K562 (cell line): Measurements from ENCODE around the gene MAGI1. TPM values are rescaled to one million over a fixed set of nuclear protein-coding genes. Genes with fewer than 3 reads are reported as not detected.

Source experiments
- ATAC-seq: fragments of 200-7000 bp; cut with Tn5 transposase; 3 replicates; pipeline ENCODE4 v1.9.1; 2020; ENCODE audit warnings: moderate library complexity
- BruUV-seq: library from RNA; stranded (reverse); fragments of 400-500 nt; replicated peaks from 2 replicates; lab custom pipeline; 2021; lab: Mats Ljungman, UMichigan
- CTCF ChIA-PET: fragments of 300-600 bp; formaldehyde crosslinking; extraction: SDS; loops from one replicate; lab custom pipeline; 2021; ENCODE audit warnings: low intra/inter-chr PET ratio; lab: Yijun Ruan, JAX
- POLR2A ChIA-PET: fragments of 300-600, 350-650 bp; sonication (Branson Sonifier 250); formaldehyde crosslinking; extraction: SDS; loops from one replicate; lab custom pipeline; 2021; ENCODE audit warnings: antibody characterized with exemption, inconsistent platforms; lab: Yijun Ruan, JAX
- DNase-seq, 4 experiments: peaks; one replicate each; pipeline versions ENCODE4 v3.0.0 to v3.0.0-alpha.2; 2011 to 2018; ENCODE audit warnings: low spot score in 3 of 4, mixed read lengths in 3 of 4; ENCODE audit errors: extremely low read depth in 1 of 4
- FAIRE-seq: peaks from 2 replicates; lab custom pipeline; 2011; peaks lifted over from hg19 to GRCh38; lab: Jason Lieb, UNC
- H2AFZ ChIP-seq: 2 replicates; pipeline ENCODE4 v1.6.0; 2011; ENCODE audit warnings: low read depth, low read length, control low read depth, inconsistent platforms
- H3K27ac ChIP-seq: fragments of 200-600 bp; 3 replicates; pipeline ENCODE4 v1.8.0; 2011; ENCODE audit warnings: low read depth, mild to moderate bottlenecking, control low read depth, inconsistent platforms, low read length, moderate library complexity, mixed read lengths; ENCODE audit errors: extremely low read depth
- H3K27me3 ChIP-seq, 2 experiments: fragments of 300-600 bp in 1 of 2; 2 replicates in 1 of 2; 3 replicates in 1 of 2; pipeline versions ENCODE4 v1.6.0 to v1.8.0; 2011; ENCODE audit warnings: inconsistent platforms in 2 of 2, low read length in 2 of 2, mild to moderate bottlenecking in 1 of 2, mixed read lengths in 1 of 2, moderate library complexity in 1 of 2; ENCODE audit not compliant: control insufficient read depth in 2 of 2, insufficient read depth in 2 of 2
- H3K36me3 ChIP-seq: fragments of 300-600 bp; 3 replicates; pipeline ENCODE4 v1.8.0; 2011; ENCODE audit warnings: mild to moderate bottlenecking, low read length, inconsistent platforms; ENCODE audit not compliant: control insufficient read depth, insufficient read depth
- H3K4me1 ChIP-seq, 2 experiments: fragments of 200-600 bp in 1 of 2; replicated peaks in 1 of 2; 2 replicates in 1 of 2; 3 replicates in 1 of 2; pipeline versions ENCODE4 v1.5.1 to v1.8.0; 2011; ENCODE audit warnings: inconsistent platforms in 2 of 2, low read length in 2 of 2, mild to moderate bottlenecking in 1 of 2, mixed read lengths in 1 of 2, moderate library complexity in 1 of 2; ENCODE audit not compliant: control insufficient read depth in 2 of 2, insufficient read depth in 2 of 2
- H3K4me2 ChIP-seq: 2 replicates; pipeline ENCODE4 v1.6.1; 2011; ENCODE audit warnings: low read length, control low read depth, inconsistent platforms, mixed read lengths; ENCODE audit not compliant: insufficient read depth
- H3K4me3 ChIP-seq: fragments of 200-600 bp; sonication (generic), shearing (Covaris generic); 2 replicates; pipeline ENCODE4 v1.5.1; 2016; ENCODE audit warnings: control low read depth, inconsistent platforms
- H3K79me2 ChIP-seq: fragments of 200-600 bp; 3 replicates; pipeline ENCODE4 v1.8.0; 2011; ENCODE audit warnings: low read length, inconsistent platforms; ENCODE audit not compliant: control insufficient read depth, insufficient read depth
- H3K9ac ChIP-seq, 2 experiments: 2 replicates each; pipeline versions ENCODE4 v1.6.0 to v1.6.1; 2011; ENCODE audit warnings: low read depth in 2 of 2, low read length in 2 of 2, control low read depth in 1 of 2, inconsistent platforms in 1 of 2, mild to moderate bottlenecking in 1 of 2, mixed read lengths in 1 of 2; ENCODE audit not compliant: insufficient read depth in 1 of 2
- H3K9me1 ChIP-seq: one replicate; pipeline ENCODE4 v1.6.0; 2011; ENCODE audit warnings: inconsistent platforms, mild to moderate bottlenecking, low read length, moderate library complexity; ENCODE audit not compliant: control insufficient read depth, insufficient read depth
- H3K9me3 ChIP-seq: replicated peaks from 2 replicates; pipeline ENCODE4 v1.5.1; 2011; ENCODE audit warnings: low read depth, low read length, inconsistent platforms; ENCODE audit not compliant: control insufficient read depth, insufficient read depth
- H4K20me1 ChIP-seq: replicated peaks from 2 replicates; pipeline ENCODE4 v1.6.1; 2011; ENCODE audit warnings: low read length, inconsistent platforms, mixed read lengths; ENCODE audit not compliant: control insufficient read depth, insufficient read depth
- BRD9 ChIP-seq: fragments of 450-650 bp; IDR thresholded peaks from 2 replicates; pipeline ENCODE4 v1.6.1; 2018; ENCODE audit warnings: low read depth; ENCODE audit not compliant: partially characterized antibody
- ELF2 ChIP-seq: fragments of 250-450 bp; sonication (Bioruptor Pico); IDR thresholded peaks from 2 replicates; pipeline ENCODE4 v1.5.0; 2021; ENCODE audit warnings: mild to moderate bottlenecking
- EZH2 ChIP-seq: IDR thresholded peaks from 2 replicates; pipeline ENCODE4 v1.6.1; 2012; ENCODE audit warnings: low read depth, mild to moderate bottlenecking, inconsistent platforms, low read length, borderline replicate concordance
- GTF2F1 ChIP-seq: IDR thresholded peaks from 2 replicates; pipeline ENCODE4 v1.6.1; 2011; ENCODE audit warnings: low read depth, low read length, improper control_type of control experiment
- HMG20A ChIP-seq: fragments of 450-650 bp; formaldehyde crosslinking; conservative IDR thresholded peaks from 2 replicates; pipeline ENCODE4 v1.4.0; 2020; ENCODE audit warnings: mild to moderate bottlenecking, mixed read lengths
- IRF9 ChIP-seq: fragments of 450-650 bp; IDR thresholded peaks from 2 replicates; pipeline ENCODE4 v1.6.1; 2016; ENCODE audit warnings: missing biosample characterization, missing genetic modification characterization
- KLF13 ChIP-seq: fragments of 450-650 bp; IDR thresholded peaks from 2 replicates; pipeline ENCODE4 v1.6.1; 2016; ENCODE audit warnings: missing genetic modification characterization, low read depth, mild to moderate bottlenecking, missing compliant biosample characterization, moderate library complexity, borderline replicate concordance
- MGA ChIP-seq: fragments of 450-650 bp; IDR thresholded peaks from 2 replicates; pipeline ENCODE4 v1.6.1; 2016; ENCODE audit warnings: mild to moderate bottlenecking, moderate library complexity
- PHF20 ChIP-seq: fragments of 450-650 bp; IDR thresholded peaks from 2 replicates; pipeline ENCODE4 v1.6.1; 2018; ENCODE audit not compliant: partially characterized antibody
- TAF1 ChIP-seq: IDR thresholded peaks from 2 replicates; pipeline ENCODE4 v1.6.1; 2011; ENCODE audit warnings: mild to moderate bottlenecking, low read length, moderate library complexity; ENCODE audit not compliant: insufficient read depth, control insufficient read depth, severe bottlenecking; ENCODE audit errors: extremely low read depth
- TGIF2 ChIP-seq: sonication (generic); formaldehyde crosslinking; IDR thresholded peaks from 2 replicates; pipeline ENCODE4 v1.8.1; 2022; ENCODE audit warnings: mild to moderate bottlenecking, missing genetic modification reagents, moderate library complexity
- TRIM28 ChIP-seq: fragments of 450-650 bp; IDR thresholded peaks from 2 replicates; pipeline ENCODE4 v1.6.1; 2017
- in situ Hi-C: fragments of 300-500 bp; cut with MboI; formaldehyde crosslinking; loops from 4 replicates; pipeline ENCODE4 v1.15.0; 2018; ENCODE audit warnings: inconsistent platforms, mixed read lengths
- intact Hi-C: fragments of 100-400 bp; cut with micrococcal nuclease; formaldehyde crosslinking; loops from 2 replicates; pipeline ENCODE4 v1.14.2; 2022
- polyA plus RNA-seq, 8 experiments: library from polyadenylated mRNA; depleted of rRNA in 4 of 8; stranded (reverse) in 5 of 8; unstranded in 3 of 8; fragments of >200 nt; fragmentation: Nextera tagmentation in 2 of 8; fragmentation: Illumina TruSeq in 1 of 8; extraction: Ambion mirVana in 2 of 8; extraction: Trizol in 1 of 8; gene quantifications; 2 replicates each; pipeline versions ENCODE4 v1.2.1 to v1.2.3, GENCODE V29; 2011 to 2014; ENCODE audit warnings: inconsistent platforms in 1 of 8, missing spikeins in 1 of 8
- total RNA-seq, 7 experiments: library from RNA; depleted of rRNA in 6 of 7; stranded (reverse); fragments of >200 nt in 6 of 7; fragmentation: Illumina TruSeq in 2 of 7; extraction: Trizol in 2 of 7; gene quantifications; 2 replicates each; pipeline versions ENCODE4 v1.2.1 to v1.2.3, GENCODE V29; 2011 to 2021; ENCODE audit warnings: low replicate concordance in 1 of 7

The MAGI1 gene
- total and polyA plus RNA-seq, 9 of the 15 experiments (the other 6 are each of a cell fraction or from before 2014, with no cell fraction given): 7.8 to 59.4 (median 43.2) TPM

GRCh38 chr3:65632414-65632813, 406.3 kb downstream of the MAGI1 start:
- H3K9ac ChIP-seq: no peak overlapping the region
- no peaks in the 10 kb centered on the region for H3K9me3 ChIP-seq
- FAIRE-seq: no peak
- peak overlapping the region; percentile 29 for H2AFZ ChIP-seq
- no peak overlapping the region for H3K4me3 ChIP-seq
- POLR2A ChIA-PET: interaction anchor here (1.5 kb wide), 1 partner anchor 37 kb away, joined by 4 read pairs; no protein-coding TSS in a partner anchor
- in situ Hi-C loops (no loop called here), intact Hi-C loops (no loop called here)
- no peak overlapping the region for H3K4me2 ChIP-seq
- H3K9me1 ChIP-seq: no peaks in the 10 kb centered on the region
- H3K36me3 ChIP-seq: no peaks in the 10 kb centered on the region
- no peak for ATAC-seq
- H3K27me3 ChIP-seq: no peaks in the 10 kb centered on the region
- no peaks in the 10 kb centered on the region for H4K20me1 ChIP-seq
- CTCF ChIA-PET: no interaction called here
- no TSS peak for BruUV-seq
- H3K27ac ChIP-seq: no peak overlapping the region
- DNase-seq: no peak
- no peaks in the 10 kb centered on the region for H3K79me2 ChIP-seq
- H3K4me1 ChIP-seq: peaks cover 0 to 16% of the 10 kb centered on the region in 2 experiments; a peak in 2 of 5 replicates
- TF ChIP-seq IRF9 (tag) (no peak), KLF13 (tag) (no peak), PHF20 (no peak), GTF2F1 (no peak), TAF1 (no peak), BRD9 (no peak), ELF2 (CRISPR knock-in tag) (no peak), EZH2 (no peak), TGIF2 (CRISPR knock-in tag) (no peak), MGA (no peak), HMG20A (CRISPR knock-in tag) (no peak), TRIM28 (no peak)
